NCI-H82 treated with DMSO at 0.1 percent for 48 hours (cell line): ENCODE data around the gene HOXB6.

Experiments
- DNase-seq: peaks from one replicate; lab custom pipeline; 2025; ENCODE audit not compliant: unreplicated experiment; lab: John Stamatoyannopoulos, UW

The HOXB6 gene

GRCh38 chr17:48583708-48584222, 21.0 kb downstream of the HOXB6 start:
- DNase-seq, result no peak

GRCh38 chr17:48582750-48583069, 22.1 kb downstream of the HOXB6 start:
- DNase-seq, result no peak

- no peak for DNase-seq
These were observed 24.8 kb downstream of the HOXB6 start for GRCh38 chr17:48579760-48580554.

DNA sequence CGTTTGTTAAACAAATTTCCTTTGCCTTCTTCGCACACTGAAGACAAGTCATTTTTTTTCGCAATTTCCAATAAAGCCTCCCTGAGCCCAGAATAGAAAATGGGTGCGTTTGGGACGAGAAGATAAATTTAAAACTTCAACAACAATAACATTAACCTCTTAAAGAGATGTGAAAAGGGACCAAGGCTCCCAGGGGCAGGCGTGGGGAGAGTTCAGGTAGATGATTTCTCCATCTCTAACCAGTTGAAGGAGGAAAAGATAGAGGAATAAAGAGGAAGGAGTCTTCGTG, 25.4 kb downstream of the HOXB6 start:
- DNase-seq, result no peak

DNA sequence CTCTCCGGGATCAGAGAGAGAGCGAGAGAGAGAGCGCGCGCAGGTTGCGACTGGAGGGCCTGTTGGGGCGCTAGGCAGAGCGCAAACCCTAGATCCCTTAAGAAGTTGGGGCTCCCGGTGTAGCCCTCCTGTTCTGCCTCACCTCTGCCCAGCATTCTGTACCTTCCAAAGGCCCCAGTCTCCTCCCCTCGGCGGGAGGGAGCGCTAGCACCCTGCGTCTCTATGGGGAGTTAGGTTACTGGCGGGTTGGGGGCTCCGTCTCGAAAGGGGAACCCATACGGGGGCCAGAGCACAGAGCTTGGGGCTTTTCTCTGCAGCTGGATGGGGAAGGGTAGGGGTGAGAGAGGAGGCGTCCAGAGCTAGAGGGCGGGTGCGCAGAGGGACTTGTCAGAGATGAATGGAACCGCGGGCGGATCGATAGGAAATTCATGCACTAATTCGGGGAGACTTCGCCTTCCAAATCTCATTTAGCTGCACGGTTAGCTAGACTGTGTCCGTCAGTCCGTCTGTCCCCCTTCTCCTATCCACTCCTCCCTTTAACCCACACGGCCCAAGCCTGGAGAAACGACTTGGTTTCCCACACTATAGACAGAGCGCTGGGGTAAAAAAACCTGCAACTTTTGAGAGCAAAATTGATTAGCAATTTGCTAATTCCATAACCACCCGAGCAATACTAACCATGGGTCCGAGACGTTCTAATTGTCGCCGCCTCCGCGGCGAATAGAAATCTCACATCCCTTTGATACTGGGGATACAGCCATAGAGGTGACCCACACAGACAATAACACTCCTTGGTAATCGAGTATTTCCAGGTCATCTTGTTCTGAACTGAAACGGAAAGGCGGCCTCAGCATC, 25.9 kb downstream of the HOXB6 start:
- no peak for DNase-seq

GRCh38 chr17:48577946-48578615, 26.7 kb downstream of the HOXB6 start, which contains the start of gene HOXB4:
TSS of gene HOXB4 (minus strand) at chr17:48578350. CDS start at chr17:48578319, 31 bp downstream.
- no peak for DNase-seq

- no peak for DNase-seq
These were observed 27.3 kb downstream of the HOXB6 start for GRCh38 chr17:48577330-48577945.

- no peak for DNase-seq
These were observed 28.1 kb downstream of the HOXB6 start for GRCh38 chr17:48576479-48577309.

DNA sequence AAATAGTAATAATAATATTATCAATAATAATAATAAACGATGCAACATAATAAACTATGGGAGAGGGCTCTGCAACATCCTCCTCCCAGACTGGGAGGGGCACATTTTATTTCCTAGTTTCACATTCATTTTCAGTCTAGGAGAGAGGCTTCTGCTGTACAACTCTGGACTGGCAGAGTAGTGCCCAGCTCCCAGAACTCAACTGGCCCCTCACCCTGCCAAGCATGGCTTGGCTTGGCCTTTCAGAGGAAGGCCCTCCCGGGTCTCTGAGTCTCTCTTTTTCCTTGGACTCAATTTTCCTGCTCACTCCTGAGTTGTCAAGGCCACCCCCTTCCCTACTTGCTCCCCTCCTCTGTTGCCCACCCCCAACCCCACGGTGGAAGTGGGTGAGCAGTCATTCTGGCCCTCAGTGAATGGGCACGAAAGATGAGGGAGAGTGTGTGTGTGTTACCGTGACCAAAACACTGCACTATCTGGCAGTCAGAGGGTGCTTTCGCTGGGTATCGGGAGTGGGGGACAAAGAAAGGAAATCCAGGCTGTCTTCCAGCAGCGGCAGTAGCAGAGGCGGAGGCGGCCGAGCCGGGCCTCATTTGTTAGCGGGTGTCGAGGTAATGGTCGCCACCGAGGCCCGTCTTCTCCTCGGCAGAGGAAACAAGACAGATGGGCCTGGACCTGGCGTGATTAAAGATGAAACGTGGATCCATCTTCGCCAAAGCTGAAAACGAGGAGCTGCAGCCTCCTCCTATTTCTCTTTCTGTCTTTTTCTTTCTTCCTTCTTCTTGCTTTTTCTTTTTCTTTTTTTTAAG, 28.9 kb downstream of the HOXB6 start:
- no peak for DNase-seq

GRCh38 chr17:48575066-48575582, 29.7 kb downstream of the HOXB6 start:
- DNase-seq, result no peak

- DNase-seq, result no peak
These were observed 30.2 kb downstream of the HOXB6 start for GRCh38 chr17:48574505-48575065.

DNA sequence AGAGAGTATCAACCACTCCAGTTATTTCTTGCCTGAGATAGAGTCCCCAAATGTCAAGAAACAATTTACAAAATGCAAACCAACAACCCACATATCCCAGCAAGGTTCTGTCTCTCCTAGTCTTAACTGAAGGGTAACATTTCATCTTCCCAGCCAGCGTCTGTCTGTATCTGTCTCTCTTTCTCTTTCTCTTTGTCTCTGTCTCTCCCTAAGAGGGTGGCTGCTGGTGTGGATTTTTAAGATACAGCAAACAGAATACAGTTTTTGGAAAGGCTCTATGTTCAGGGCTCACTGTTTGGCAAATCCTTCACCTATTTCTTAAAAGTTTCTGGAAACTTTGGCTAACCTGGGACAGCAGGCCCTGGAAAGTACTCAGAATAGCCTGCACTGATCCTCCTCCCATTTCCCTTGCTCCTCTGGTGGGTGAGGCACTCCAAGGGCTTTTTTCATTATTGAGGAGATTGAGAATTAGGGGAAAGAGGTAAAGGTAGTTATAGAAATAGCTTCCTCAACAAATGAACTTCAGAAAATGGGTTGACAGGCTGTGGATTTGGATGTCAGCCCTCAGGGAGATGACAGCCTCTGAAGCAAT, 32.9 kb downstream of the HOXB6 start:
- no peak for DNase-seq

DNA sequence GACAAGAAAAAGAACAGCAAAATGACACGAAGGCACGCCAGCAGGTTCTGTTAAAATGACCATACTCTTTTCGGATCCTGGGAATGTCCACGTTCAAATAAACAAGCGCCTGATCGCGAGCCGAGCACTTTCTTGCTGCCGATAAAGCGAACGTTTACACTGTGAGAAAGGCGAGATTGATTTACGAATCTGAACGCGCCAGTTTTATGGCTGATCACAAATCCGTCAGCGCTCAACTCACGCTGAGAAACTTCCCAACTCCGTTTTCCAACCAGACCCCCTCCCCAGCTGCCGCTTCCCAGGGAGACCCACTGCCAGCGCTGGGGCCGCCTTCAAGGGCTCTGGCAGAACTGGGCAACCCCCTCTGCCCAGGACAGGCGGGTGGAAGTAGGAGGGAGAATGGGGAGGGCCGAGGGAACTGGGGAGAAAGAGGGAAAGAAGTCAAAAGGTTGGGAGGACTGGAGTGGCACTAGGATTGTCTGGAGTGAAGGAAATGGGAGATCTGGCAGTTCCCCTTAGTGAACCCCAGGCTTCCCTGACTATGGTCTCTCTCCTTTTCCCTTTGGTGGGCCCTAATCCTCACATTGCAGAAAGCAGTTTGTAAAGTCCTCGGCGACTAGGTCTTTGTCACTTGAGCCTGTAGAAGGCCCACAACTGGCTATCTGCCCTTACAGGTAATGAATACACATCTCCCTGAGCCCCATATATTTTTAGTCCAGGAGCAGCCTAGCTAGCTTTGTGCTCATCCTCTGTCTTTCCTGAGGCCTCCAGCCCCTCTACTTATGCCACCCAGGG, 33.6 kb downstream of the HOXB6 start:
- no peak for DNase-seq

DNA sequence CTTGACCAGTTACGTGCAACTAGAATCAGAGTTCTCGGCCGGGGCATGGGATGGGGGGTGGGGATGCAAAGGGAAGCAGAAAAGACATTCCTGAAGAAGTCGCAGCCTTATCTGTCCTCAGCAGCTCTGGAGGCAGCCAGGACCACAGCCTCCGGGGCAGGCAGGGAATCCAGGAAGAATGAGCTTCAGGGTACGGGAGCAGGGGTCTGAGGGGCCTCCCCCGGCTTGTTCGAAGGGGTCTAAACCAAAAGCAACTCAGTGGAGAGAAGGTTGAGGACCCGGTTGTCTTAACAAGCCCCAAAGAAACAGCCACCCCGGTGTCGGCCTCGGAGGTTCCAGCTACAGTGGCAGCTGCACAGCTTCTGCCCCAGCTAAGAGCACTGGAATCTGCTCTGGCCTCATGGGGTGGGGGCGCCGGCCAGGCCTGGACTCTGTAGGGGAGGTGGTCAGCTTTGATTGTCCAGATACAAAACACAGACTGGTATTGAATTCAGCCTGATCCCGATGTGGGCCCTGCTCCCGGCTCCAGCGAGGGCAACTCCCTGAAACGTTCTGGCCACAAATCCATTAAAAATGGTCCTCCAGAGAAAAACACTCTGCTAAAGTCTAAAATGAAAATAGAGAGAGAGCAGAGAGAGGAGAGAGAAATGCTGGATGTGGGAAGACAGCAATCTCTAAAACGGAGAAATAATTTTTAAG, 34.3 kb downstream of the HOXB6 start:
- DNase-seq, result no peak

DNA sequence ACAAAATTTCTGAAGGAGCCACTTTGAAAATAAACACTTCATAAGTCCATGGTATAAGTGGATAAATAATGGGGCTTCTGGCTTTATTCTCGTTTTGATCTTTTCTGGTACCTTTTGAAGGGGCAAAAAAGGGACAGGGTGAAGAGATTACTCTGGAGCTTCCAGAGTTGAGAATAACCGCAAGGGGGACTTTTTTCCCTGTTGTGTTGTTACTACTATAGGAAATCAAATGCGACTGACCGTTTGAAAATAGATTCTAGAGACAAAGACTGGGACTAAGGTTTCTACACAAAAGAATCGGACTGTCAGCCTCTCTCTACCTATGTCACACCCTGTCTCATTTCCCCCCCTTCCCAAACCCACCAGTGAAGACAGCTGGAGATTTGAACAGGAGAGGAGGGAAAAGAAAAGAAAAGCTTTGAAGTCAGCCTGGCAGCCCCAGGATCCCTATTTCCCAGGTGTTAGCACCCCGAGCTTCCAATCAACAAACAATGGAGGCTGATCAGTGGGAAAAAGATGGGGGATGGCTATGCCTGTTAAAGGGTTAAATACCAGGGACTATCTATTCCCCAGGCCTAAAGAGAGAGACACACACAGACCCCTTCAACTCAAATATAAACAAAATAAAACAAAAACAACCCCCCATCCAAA, 35.0 kb downstream of the HOXB6 start:
- DNase-seq, result no peak

- no peak for DNase-seq
These were observed 35.6 kb downstream of the HOXB6 start for GRCh38 chr17:48569240-48569582.
